ENCODE results near the gene DCPS.
"Not testable (repeated sequence)": the region's sequence is repeated elsewhere in the genome, so short reads cannot be mapped to it uniquely, and the experiment has no call there.

GRCh38 chr11:126365508-126365907, 61.6 kb downstream of the DCPS start:
- TF ChIP-seq POLR2AphosphoS5 (IDR thresholded peaks at IDR 0.05; ENCODE audit: borderline replicate concordance, low read depth, low read length); EZH2 (IDR thresholded peaks at IDR 0.05): not testable (repeated sequence)
